GM23338 (cell line): ENCODE data around the gene METTL17. TPM values are rescaled to one million over a fixed set of nuclear protein-coding genes. Genes with fewer than 3 reads are reported as not detected.

Experiments used
- ATAC-seq: fragments of 200-7000 bp; cut with Tn5 transposase; 3 replicates; pipeline ENCODE4 v1.9.1; 2020
- DNase-seq: peaks from one replicate; pipeline ENCODE4 v3.0.0-alpha.2; 2015; ENCODE audit warnings: low spot score
- H2AFZ ChIP-seq: fragments of 200-600 bp; sonication (generic); 2 replicates; pipeline ENCODE4 v1.8.0; 2016; ENCODE audit warnings: antibody characterized with exemption, mild to moderate bottlenecking, moderate library complexity
- H3F3A ChIP-seq: fragments of 200-600 bp; sonication (generic); replicated peaks from 2 replicates; pipeline ENCODE4 v1.8.0; 2017; ENCODE audit warnings: antibody characterized with exemption, mixed run types, low read depth
- H3K27ac ChIP-seq: fragments of 200-600 bp; sonication (generic); 2 replicates; pipeline ENCODE4 v1.6.1; 2016; ENCODE audit warnings: low read depth
- H3K27me3 ChIP-seq: fragments of 200-600 bp; sonication (generic); 2 replicates; pipeline ENCODE4 v1.8.0; 2016; ENCODE audit warnings: mild to moderate bottlenecking, mixed run types, moderate library complexity; ENCODE audit not compliant: insufficient read depth
- H3K36me3 ChIP-seq: fragments of 200-600 bp; sonication (generic); 2 replicates; pipeline ENCODE4 v1.8.0; 2016; ENCODE audit warnings: mild to moderate bottlenecking; ENCODE audit not compliant: insufficient read depth
- H3K4me1 ChIP-seq: fragments of 200-600 bp; sonication (generic); 2 replicates; pipeline ENCODE4 v1.8.0; 2016; ENCODE audit warnings: mild to moderate bottlenecking, moderate library complexity; ENCODE audit not compliant: insufficient read depth
- H3K4me2 ChIP-seq: fragments of 200-600 bp; sonication (generic); 2 replicates; pipeline ENCODE4 v1.7.1; 2017; ENCODE audit warnings: mixed run types
- H3K4me3 ChIP-seq: fragments of 200-600 bp; sonication (generic); 2 replicates; pipeline ENCODE4 v1.6.1; 2016; ENCODE audit warnings: mixed run types
- H3K79me2 ChIP-seq: fragments of 200-600 bp; sonication (generic); replicated peaks from 2 replicates; pipeline ENCODE4 v1.8.0; 2017; ENCODE audit warnings: mild to moderate bottlenecking; ENCODE audit not compliant: insufficient read depth
- H3K9me2 ChIP-seq: fragments of 200-600 bp; sonication (generic); 2 replicates; pipeline ENCODE4 v1.8.0; 2017; ENCODE audit not compliant: insufficient read depth
- H4K20me1 ChIP-seq: fragments of 200-600 bp; sonication (generic); replicated peaks from 2 replicates; pipeline ENCODE4 v1.8.0; 2017; ENCODE audit warnings: mild to moderate bottlenecking; ENCODE audit not compliant: insufficient read depth
- H3K27ac Mint-ChIP-seq: 2 replicates; pipeline ENCODE4 v1.8.0; 2020; ENCODE audit warnings: inconsistent platforms, mild to moderate bottlenecking, moderate library complexity, mixed read lengths
- H3K27me3 Mint-ChIP-seq: 3 replicates; pipeline ENCODE4 v1.8.0; 2022; ENCODE audit warnings: low read depth, mild to moderate bottlenecking, moderate library complexity, mixed read lengths, inconsistent platforms; ENCODE audit not compliant: insufficient read depth, poor library complexity
- H3K36me3 Mint-ChIP-seq: 3 replicates; pipeline ENCODE4 v1.8.0; 2021; ENCODE audit warnings: low read depth, mild to moderate bottlenecking, inconsistent platforms, moderate library complexity, mixed read lengths
- H3K4me1 Mint-ChIP-seq: 3 replicates; pipeline ENCODE4 v1.8.0; 2020; ENCODE audit warnings: mild to moderate bottlenecking, inconsistent platforms, mixed read lengths
- H3K4me3 Mint-ChIP-seq: 3 replicates; pipeline ENCODE4 v1.8.0; 2021; ENCODE audit warnings: moderate library complexity, mild to moderate bottlenecking, inconsistent platforms, mixed read lengths
- H3K9me3 Mint-ChIP-seq: 3 replicates; pipeline ENCODE4 v1.8.0; 2020; ENCODE audit warnings: moderate library complexity, mild to moderate bottlenecking, inconsistent platforms, mixed read lengths
- CREB1 ChIP-seq: fragments of 250-450 bp; sonication (Bioruptor Pico); IDR thresholded peaks from 2 replicates; pipeline ENCODE4 v1.5.0; 2020; ENCODE audit warnings: low read depth, mild to moderate bottlenecking, moderate library complexity
- CTCF ChIP-seq, 2 experiments: fragments of 200-600 bp in 1 of 2; sonication (generic) in 1 of 2; conservative IDR thresholded peaks; 2 replicates each; pipeline versions ENCODE4 v1.5.1 to v1.6.1; 2016 to 2017; ENCODE audit warnings: antibody characterized with exemption in 2 of 2, low read depth in 2 of 2, mild to moderate bottlenecking in 2 of 2, moderate library complexity in 1 of 2
- EZH2phosphoT487 ChIP-seq: fragments of 200-600 bp; sonication (generic); IDR thresholded peaks from one replicate; pipeline ENCODE4 v1.8.1; 2018; ENCODE audit warnings: antibody characterized with exemption; ENCODE audit not compliant: unreplicated experiment
- JUNB ChIP-seq: IDR thresholded peaks from one replicate; pipeline ENCODE4 v1.6.1; 2016; ENCODE audit warnings: antibody characterized with exemption; ENCODE audit not compliant: unreplicated experiment
- STAT1 ChIP-seq: IDR thresholded peaks from one replicate; pipeline ENCODE4 v1.6.1; 2016; ENCODE audit warnings: antibody characterized with exemption; ENCODE audit not compliant: unreplicated experiment
- ZNF114 ChIP-seq: fragments of 250-450 bp; sonication (Bioruptor Pico); IDR thresholded peaks from 2 replicates; pipeline ENCODE4 v1.5.0; 2020; ENCODE audit warnings: mild to moderate bottlenecking, moderate library complexity
- ZNF331 ChIP-seq: fragments of 250-450 bp; sonication (Bioruptor Pico); IDR thresholded peaks from 2 replicates; pipeline ENCODE4 v1.5.0; 2020; ENCODE audit warnings: low read depth, mild to moderate bottlenecking, moderate library complexity
- polyA plus RNA-seq: library from polyadenylated mRNA; unstranded; fragments of >200 nt; fragmentation: Nextera tagmentation; extraction: Ambion mirVana; gene quantifications from 2 replicates; pipeline ENCODE4 v1.2.1, GENCODE V29; 2016
- total RNA-seq: library from RNA; depleted of rRNA; stranded (reverse); fragments of >200 nt; shearing (Covaris generic); gene quantifications from 2 replicates; pipeline ENCODE4 v1.2.3, GENCODE V29; 2014
- TF ChIP-seq, protein P1 (sequence below): fragments of 250-450 bp; sonication (Bioruptor Pico); IDR thresholded peaks from 2 replicates; pipeline ENCODE4 v1.5.0; 2020; ENCODE audit warnings: mild to moderate bottlenecking, moderate library complexity

METTL17 gene
- total and polyA plus RNA-seq, 2 experiments from 2014 or later: 74.9 to 156 TPM

GRCh38 chr14:20973501-20973900 lies 16.3 kb upstream of the METTL17 start (continued):
- no peak for TF ChIP-seq CTCF (conservative IDR thresholded peaks at IDR 0.05; ENCODE audit: low read depth in 2 of 2)
- TF ChIP-seq CREB1: no peak
- no peak for TF ChIP-seq ZNF114
- TF ChIP-seq EZH2phosphoT487: no peak
- TF ChIP-seq ZNF331 (CRISPR knock-in tag): no peak
- TF ChIP-seq JUNB: no peak
- TF ChIP-seq, protein P1, sequence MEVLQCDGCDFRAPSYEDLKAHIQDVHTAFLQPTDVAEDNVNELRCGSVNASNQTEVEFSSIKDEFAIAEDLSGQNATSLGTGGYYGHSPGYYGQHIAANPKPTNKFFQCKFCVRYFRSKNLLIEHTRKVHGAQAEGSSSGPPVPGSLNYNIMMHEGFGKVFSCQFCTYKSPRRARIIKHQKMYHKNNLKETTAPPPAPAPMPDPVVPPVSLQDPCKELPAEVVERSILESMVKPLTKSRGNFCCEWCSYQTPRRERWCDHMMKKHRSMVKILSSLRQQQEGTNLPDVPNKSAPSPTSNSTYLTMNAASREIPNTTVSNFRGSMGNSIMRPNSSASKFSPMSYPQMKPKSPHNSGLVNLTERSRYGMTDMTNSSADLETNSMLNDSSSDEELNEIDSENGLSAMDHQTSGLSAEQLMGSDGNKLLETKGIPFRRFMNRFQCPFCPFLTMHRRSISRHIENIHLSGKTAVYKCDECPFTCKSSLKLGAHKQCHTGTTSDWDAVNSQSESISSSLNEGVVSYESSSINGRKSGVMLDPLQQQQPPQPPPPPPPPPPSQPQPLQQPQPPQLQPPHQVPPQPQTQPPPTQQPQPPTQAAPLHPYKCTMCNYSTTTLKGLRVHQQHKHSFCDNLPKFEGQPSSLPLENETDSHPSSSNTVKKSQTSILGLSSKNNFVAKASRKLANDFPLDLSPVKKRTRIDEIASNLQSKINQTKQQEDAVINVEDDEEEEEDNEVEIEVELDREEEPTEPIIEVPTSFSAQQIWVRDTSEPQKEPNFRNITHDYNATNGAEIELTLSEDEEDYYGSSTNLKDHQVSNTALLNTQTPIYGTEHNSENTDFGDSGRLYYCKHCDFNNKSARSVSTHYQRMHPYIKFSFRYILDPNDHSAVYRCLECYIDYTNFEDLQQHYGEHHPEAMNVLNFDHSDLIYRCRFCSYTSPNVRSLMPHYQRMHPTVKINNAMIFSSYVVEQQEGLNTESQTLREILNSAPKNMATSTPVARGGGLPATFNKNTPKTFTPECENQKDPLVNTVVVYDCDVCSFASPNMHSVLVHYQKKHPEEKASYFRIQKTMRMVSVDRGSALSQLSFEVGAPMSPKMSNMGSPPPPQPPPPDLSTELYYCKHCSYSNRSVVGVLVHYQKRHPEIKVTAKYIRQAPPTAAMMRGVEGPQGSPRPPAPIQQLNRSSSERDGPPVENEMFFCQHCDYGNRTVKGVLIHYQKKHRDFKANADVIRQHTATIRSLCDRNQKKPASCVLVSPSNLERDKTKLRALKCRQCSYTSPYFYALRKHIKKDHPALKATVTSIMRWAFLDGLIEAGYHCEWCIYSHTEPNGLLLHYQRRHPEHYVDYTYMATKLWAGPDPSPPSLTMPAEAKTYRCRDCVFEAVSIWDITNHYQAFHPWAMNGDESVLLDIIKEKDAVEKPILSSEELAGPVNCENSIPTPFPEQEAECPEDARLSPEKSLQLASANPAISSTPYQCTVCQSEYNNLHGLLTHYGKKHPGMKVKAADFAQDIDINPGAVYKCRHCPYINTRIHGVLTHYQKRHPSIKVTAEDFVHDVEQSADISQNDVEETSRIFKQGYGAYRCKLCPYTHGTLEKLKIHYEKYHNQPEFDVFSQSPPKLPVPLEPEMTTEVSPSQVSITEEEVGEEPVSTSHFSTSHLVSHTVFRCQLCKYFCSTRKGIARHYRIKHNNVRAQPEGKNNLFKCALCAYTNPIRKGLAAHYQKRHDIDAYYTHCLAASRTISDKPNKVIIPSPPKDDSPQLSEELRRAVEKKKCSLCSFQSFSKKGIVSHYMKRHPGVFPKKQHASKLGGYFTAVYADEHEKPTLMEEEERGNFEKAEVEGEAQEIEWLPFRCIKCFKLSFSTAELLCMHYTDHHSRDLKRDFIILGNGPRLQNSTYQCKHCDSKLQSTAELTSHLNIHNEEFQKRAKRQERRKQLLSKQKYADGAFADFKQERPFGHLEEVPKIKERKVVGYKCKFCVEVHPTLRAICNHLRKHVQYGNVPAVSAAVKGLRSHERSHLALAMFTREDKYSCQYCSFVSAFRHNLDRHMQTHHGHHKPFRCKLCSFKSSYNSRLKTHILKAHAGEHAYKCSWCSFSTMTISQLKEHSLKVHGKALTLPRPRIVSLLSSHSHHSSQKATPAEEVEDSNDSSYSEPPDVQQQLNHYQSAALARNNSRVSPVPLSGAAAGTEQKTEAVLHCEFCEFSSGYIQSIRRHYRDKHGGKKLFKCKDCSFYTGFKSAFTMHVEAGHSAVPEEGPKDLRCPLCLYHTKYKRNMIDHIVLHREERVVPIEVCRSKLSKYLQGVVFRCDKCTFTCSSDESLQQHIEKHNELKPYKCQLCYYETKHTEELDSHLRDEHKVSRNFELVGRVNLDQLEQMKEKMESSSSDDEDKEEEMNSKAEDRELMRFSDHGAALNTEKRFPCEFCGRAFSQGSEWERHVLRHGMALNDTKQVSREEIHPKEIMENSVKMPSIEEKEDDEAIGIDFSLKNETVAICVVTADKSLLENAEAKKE (CRISPR knock-in tag): no peak

DNA sequence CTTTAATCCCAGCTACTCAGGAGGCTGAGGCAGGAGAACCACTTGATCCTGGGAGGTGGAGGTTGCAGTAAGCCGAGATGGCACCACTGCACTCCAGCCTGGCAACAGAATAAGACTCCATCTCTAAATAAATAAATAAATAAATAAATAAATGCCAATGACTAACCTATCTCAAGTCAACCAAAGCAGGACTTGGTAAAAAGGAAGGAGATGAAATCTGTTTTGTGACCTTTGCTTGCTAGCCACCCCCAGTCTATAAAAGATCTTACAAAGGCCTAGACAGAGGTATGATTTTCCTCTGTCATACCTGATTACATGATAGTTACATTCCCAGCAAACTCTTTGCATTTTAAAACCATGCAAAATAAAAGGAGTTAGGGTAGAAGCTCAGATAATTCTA lies 13.5 kb upstream of the METTL17 start:
- ATAC-seq: no peak
- Mint-ChIP-seq H3K27ac (no peak overlapping the region), H3K4me3 (no peak overlapping the region), H3K36me3 (no peaks in the 10 kb centered on the region), H3K27me3 (peaks cover under 1% of the 10 kb centered on the region), H3K9me3 (no peaks in the 10 kb centered on the region), H3K4me1 (peaks cover 7% of the 10 kb centered on the region; the same call in 2 of the 3 replicates)
- Histone ChIP-seq H4K20me1 (no peaks in the 10 kb centered on the region), H3F3A (no peaks in the 10 kb centered on the region), H3K36me3 (no peaks in the 10 kb centered on the region), H3K27me3 (0 out of 2 replicates have a peak, but pooled peaks cover 4% of the 10 kb centered on the region), H3K79me2 (no peaks in the 10 kb centered on the region), H3K4me1 (peaks cover 7% of the 10 kb centered on the region; the same call in 1 of the 2 replicates), H3K4me2 (no peak overlapping the region), H3K9me2 (0 out of 2 replicates have a peak, but pooled peaks cover 6% of the 10 kb centered on the region), H3K4me3 (no peak overlapping the region), H2AFZ (no peak overlapping the region), H3K27ac (no peak overlapping the region)
- DNase-seq: no peak
- TF ChIP-seq, protein P1 (CRISPR knock-in tag): no peak
- no peak for TF ChIP-seq STAT1
